CD4-positive, alpha-beta T cell (primary cell): ENCODE data around the gene KDM5A. TPM values are rescaled to one million over a fixed set of nuclear protein-coding genes. Genes with fewer than 3 reads are reported as not detected.

Experiments
- ATAC-seq: fragments of 200-7000 bp; cut with Tn5 transposase; one replicate; pipeline ENCODE4 v1.10.0; 2022; ENCODE audit warnings: mild to moderate bottlenecking; ENCODE audit not compliant: poor library complexity
- CTCF ChIA-PET: fragments of 350-600 bp; sonication (Branson Sonifier 250); formaldehyde crosslinking; loops from one replicate; lab custom pipeline; 2021; ENCODE audit warnings: antibody characterized with exemption, inconsistent platforms; lab: Charles Lee
- POLR2A ChIA-PET: fragments of 350-600 bp; sonication (Branson Sonifier 250); formaldehyde crosslinking; loops from one replicate; lab custom pipeline; 2021; ENCODE audit warnings: antibody characterized with exemption, inconsistent platforms; lab: Charles Lee
- DNase-seq, 14 experiments: peaks; one replicate each; pipeline ENCODE4 v3.0.0-alpha.2; 2013 to 2020; ENCODE audit warnings: mixed read lengths in 2 of 14
- H3K27ac ChIP-seq, 2 donors: one replicate each; pipeline versions ENCODE4 v1.5.1 to v1.7.0; 2013; ENCODE audit warnings: low read length in 2 of 2, low read depth in 1 of 2, mild to moderate bottlenecking in 1 of 2
- H3K27me3 ChIP-seq, 2 experiments: 1 replicate in 1 of 2; 2 replicates in 1 of 2; pipeline versions ENCODE4 v1.6.1 to v1.7.0; 2013; ENCODE audit warnings: low read length in 2 of 2, control low read depth in 1 of 2, mild to moderate bottlenecking in 1 of 2, moderate library complexity in 1 of 2; ENCODE audit not compliant: insufficient read depth in 2 of 2, control insufficient read depth in 1 of 2
- H3K36me3 ChIP-seq: one replicate; pipeline ENCODE4 v1.6.1; 2013; ENCODE audit warnings: low read length, control low read depth; ENCODE audit not compliant: insufficient read depth
- H3K4me1 ChIP-seq: one replicate; pipeline ENCODE4 v1.6.1; 2013; ENCODE audit warnings: low read length, control low read depth; ENCODE audit not compliant: insufficient read depth
- H3K4me3 ChIP-seq: one replicate; pipeline ENCODE4 v1.5.1; 2013; ENCODE audit warnings: mild to moderate bottlenecking, low read length, moderate library complexity
- H3K9me3 ChIP-seq, 2 experiments: 1 replicate in 1 of 2; 2 replicates in 1 of 2; pipeline versions ENCODE4 v1.6.1 to v1.7.0; 2013; ENCODE audit warnings: low read length in 2 of 2, mild to moderate bottlenecking in 2 of 2, control low read depth in 1 of 2, moderate library complexity in 1 of 2; ENCODE audit not compliant: control insufficient read depth in 1 of 2, insufficient read depth in 1 of 2
- H3K27ac Mint-ChIP-seq: one replicate; pipeline ENCODE4 v1.8.0; 2020; ENCODE audit warnings: mixed read lengths
- H3K27me3 Mint-ChIP-seq: one replicate; pipeline ENCODE4 v1.8.0; 2021; ENCODE audit warnings: mixed read lengths
- H3K36me3 Mint-ChIP-seq: one replicate; pipeline ENCODE4 v1.8.0; 2021; ENCODE audit warnings: low read depth, mixed read lengths
- H3K4me1 Mint-ChIP-seq: one replicate; pipeline ENCODE4 v1.8.0; 2021; ENCODE audit warnings: low read depth, mixed read lengths
- H3K4me3 Mint-ChIP-seq: one replicate; pipeline ENCODE4 v1.8.0; 2020; ENCODE audit warnings: mild to moderate bottlenecking, mixed read lengths
- H3K9me3 Mint-ChIP-seq: one replicate; pipeline ENCODE4 v1.8.0; 2020; ENCODE audit warnings: mixed read lengths
- CTCF ChIP-seq: fragments of 200-600 bp; IDR thresholded peaks from one replicate; pipeline ENCODE4 v1.8.0; 2022; ENCODE audit warnings: antibody characterized with exemption, mild to moderate bottlenecking
- intact Hi-C, 2 experiments: fragments of 100-400 bp; cut with DNase I in 1 of 2; cut with micrococcal nuclease in 1 of 2; formaldehyde crosslinking; loops; one replicate each; pipeline versions ENCODE4 v1.15.1 to v1.9.0; 2023 to 2025; cut with DNase I, micrococcal nuclease
- total RNA-seq, 174 experiments: library from RNA in 2 of 174; stranded (reverse) in 2 of 174; gene quantifications; one replicate each; pipeline ENCODE4 v1.2.3 and lab custom pipeline; 2021 to 2026

KDM5A gene
- total RNA-seq, 2 experiments from 2014 or later, result 149 to 151 TPM

- H3K4me1 Mint-ChIP-seq, result peaks cover 4% of the 10 kb centered on the region
- H3K27ac Mint-ChIP-seq, result no peak overlapping the region
- H3K9me3 ChIP-seq, result no peaks in the 10 kb centered on the region
- peaks cover 100% of the 10 kb centered on the region for H3K36me3 Mint-ChIP-seq
- H3K36me3 ChIP-seq, result peaks cover 94% of the 10 kb centered on the region
- H3K4me1 ChIP-seq, result peaks cover 2% of the 10 kb centered on the region
- CTCF ChIA-PET, result no interaction called here
- H3K27ac ChIP-seq, result no peak overlapping the region
- no peaks in the 10 kb centered on the region for H3K9me3 Mint-ChIP-seq
- H3K4me3 Mint-ChIP-seq, result no peak overlapping the region
- no peak for TF ChIP-seq CTCF
- H3K4me3 ChIP-seq, result no peak overlapping the region
- POLR2A ChIA-PET, result no interaction called here
- intact Hi-C loops, result no loop called here
- DNase-seq (no peak), ATAC-seq (no peak)
- H3K27me3 ChIP-seq, result no peaks in the 10 kb centered on the region
- H3K27me3 Mint-ChIP-seq, result no peaks in the 10 kb centered on the region
These were observed 67.4 kb downstream of the KDM5A start for GRCh38 chr12:321606-322326.

DNA sequence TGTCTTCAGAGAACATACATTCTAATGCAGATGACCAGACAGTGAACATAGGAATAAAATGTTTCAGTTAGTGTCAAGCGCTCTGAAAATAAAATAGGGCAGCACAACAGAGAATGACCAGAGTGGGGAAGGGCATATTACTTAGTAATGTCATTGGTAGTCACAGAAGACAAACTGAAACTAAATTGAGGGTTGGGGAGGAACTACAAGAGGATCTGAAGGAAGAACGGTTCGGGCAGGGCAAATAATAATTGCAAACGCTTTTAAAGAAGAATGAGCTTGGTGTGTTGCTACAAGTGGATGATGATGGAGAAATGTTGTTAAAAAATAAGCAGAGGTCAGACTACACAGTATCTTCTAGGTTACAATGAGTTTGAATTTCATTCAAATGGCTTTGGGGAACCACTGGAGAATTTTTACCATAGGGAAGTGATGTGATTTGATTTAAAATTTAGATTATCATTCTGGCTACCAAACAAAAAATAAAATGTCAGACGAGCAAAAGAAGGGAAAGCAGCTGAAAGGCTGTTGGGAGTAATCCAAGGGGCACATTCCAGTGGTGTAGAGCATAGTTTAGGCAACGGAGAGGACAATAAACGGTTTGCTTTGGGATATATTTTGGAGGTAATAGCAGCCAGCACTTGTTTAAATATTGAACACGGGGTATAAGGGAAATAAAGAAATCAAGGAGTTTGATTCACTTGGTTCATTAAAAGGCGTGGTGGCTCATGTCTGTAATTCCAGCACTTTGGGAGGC, 70.2 kb downstream of the KDM5A start:
- no peaks in the 10 kb centered on the region for H3K27me3 ChIP-seq
- Mint-ChIP-seq H3K36me3 (peaks cover 100% of the 10 kb centered on the region), H3K27me3 (no peaks in the 10 kb centered on the region), H3K4me1 (peaks cover 12% of the 10 kb centered on the region), H3K4me3 (no peak overlapping the region), H3K27ac (no peak overlapping the region), H3K9me3 (no peaks in the 10 kb centered on the region)
- intact Hi-C loops, result no loop called here
- H3K9me3 ChIP-seq, result no peaks in the 10 kb centered on the region
- TF ChIP-seq CTCF, result no peak
- ATAC-seq (no peak), DNase-seq (no peak)
- CTCF ChIA-PET, result no interaction called here
- peaks cover 92% of the 10 kb centered on the region for H3K36me3 ChIP-seq
- POLR2A ChIA-PET, result no interaction called here
- H3K4me1 ChIP-seq, result peaks cover 2% of the 10 kb centered on the region
- H3K4me3 ChIP-seq, result no peak overlapping the region
- no peak overlapping the region for H3K27ac ChIP-seq

GRCh38 chr12:308511-308910, 80.6 kb downstream of the KDM5A start:
- TF ChIP-seq CTCF, result no peak
- ATAC-seq, result no peak
- no peak overlapping the region for H3K27ac ChIP-seq
- no peaks in the 10 kb centered on the region for H3K27me3 Mint-ChIP-seq
- no peak overlapping the region for H3K4me3 ChIP-seq
- no peak overlapping the region for H3K4me3 Mint-ChIP-seq
- H3K9me3 ChIP-seq, result no peaks in the 10 kb centered on the region
- H3K36me3 Mint-ChIP-seq, result peaks cover 99% of the 10 kb centered on the region
- H3K27me3 ChIP-seq, result no peaks in the 10 kb centered on the region
- intact Hi-C loops, result no loop called here
- H3K4me1 ChIP-seq, result no peaks in the 10 kb centered on the region
- no peak for DNase-seq
- H3K27ac Mint-ChIP-seq, result no peak overlapping the region
- CTCF ChIA-PET, result no interaction called here
- POLR2A ChIA-PET, result no interaction called here
- peaks cover 21% of the 10 kb centered on the region for H3K4me1 Mint-ChIP-seq
- H3K9me3 Mint-ChIP-seq, result no peaks in the 10 kb centered on the region
- peaks cover 90% of the 10 kb centered on the region for H3K36me3 ChIP-seq
